K562 (cell line): ENCODE results near the gene PLXDC2. TPM values are rescaled to one million over a fixed set of nuclear protein-coding genes. Genes with fewer than 3 reads are reported as not detected.

Experiments used
- ATAC-seq: fragments of 200-7000 bp; cut with Tn5 transposase; 3 replicates; pipeline ENCODE4 v1.9.1; 2020; ENCODE audit warnings: moderate library complexity
- BruUV-seq: library from RNA; stranded (reverse); fragments of 400-500 nt; replicated peaks from 2 replicates; lab custom pipeline; 2021; lab: Mats Ljungman, UMichigan
- CTCF ChIA-PET: fragments of 300-600 bp; formaldehyde crosslinking; extraction: SDS; loops from one replicate; lab custom pipeline; 2021; ENCODE audit warnings: low intra/inter-chr PET ratio; lab: Yijun Ruan, JAX
- POLR2A ChIA-PET: fragments of 300-600, 350-650 bp; sonication (Branson Sonifier 250); formaldehyde crosslinking; extraction: SDS; loops from one replicate; lab custom pipeline; 2021; ENCODE audit warnings: antibody characterized with exemption, inconsistent platforms; lab: Yijun Ruan, JAX
- DNase-seq, 4 experiments: peaks; one replicate each; pipeline versions ENCODE4 v3.0.0 to v3.0.0-alpha.2; 2011 to 2018; ENCODE audit warnings: low spot score in 3 of 4, mixed read lengths in 3 of 4; ENCODE audit errors: extremely low read depth in 1 of 4
- FAIRE-seq: peaks from 2 replicates; lab custom pipeline; 2011; peaks lifted over from hg19 to GRCh38; lab: Jason Lieb, UNC
- H2AFZ ChIP-seq: 2 replicates; pipeline ENCODE4 v1.6.0; 2011; ENCODE audit warnings: low read depth, low read length, control low read depth, inconsistent platforms
- H3K27ac ChIP-seq: fragments of 200-600 bp; 3 replicates; pipeline ENCODE4 v1.8.0; 2011; ENCODE audit warnings: low read depth, mild to moderate bottlenecking, control low read depth, inconsistent platforms, low read length, moderate library complexity, mixed read lengths; ENCODE audit errors: extremely low read depth
- H3K27me3 ChIP-seq, 2 experiments: fragments of 300-600 bp in 1 of 2; 2 replicates in 1 of 2; 3 replicates in 1 of 2; pipeline versions ENCODE4 v1.6.0 to v1.8.0; 2011; ENCODE audit warnings: inconsistent platforms in 2 of 2, low read length in 2 of 2, mild to moderate bottlenecking in 1 of 2, mixed read lengths in 1 of 2, moderate library complexity in 1 of 2; ENCODE audit not compliant: control insufficient read depth in 2 of 2, insufficient read depth in 2 of 2
- H3K36me3 ChIP-seq: fragments of 300-600 bp; 3 replicates; pipeline ENCODE4 v1.8.0; 2011; ENCODE audit warnings: mild to moderate bottlenecking, low read length, inconsistent platforms; ENCODE audit not compliant: control insufficient read depth, insufficient read depth
- H3K4me1 ChIP-seq, 2 experiments: fragments of 200-600 bp in 1 of 2; replicated peaks in 1 of 2; 2 replicates in 1 of 2; 3 replicates in 1 of 2; pipeline versions ENCODE4 v1.5.1 to v1.8.0; 2011; ENCODE audit warnings: inconsistent platforms in 2 of 2, low read length in 2 of 2, mild to moderate bottlenecking in 1 of 2, mixed read lengths in 1 of 2, moderate library complexity in 1 of 2; ENCODE audit not compliant: control insufficient read depth in 2 of 2, insufficient read depth in 2 of 2
- H3K4me2 ChIP-seq: 2 replicates; pipeline ENCODE4 v1.6.1; 2011; ENCODE audit warnings: low read length, control low read depth, inconsistent platforms, mixed read lengths; ENCODE audit not compliant: insufficient read depth
- H3K4me3 ChIP-seq: fragments of 200-600 bp; sonication (generic), shearing (Covaris generic); 2 replicates; pipeline ENCODE4 v1.5.1; 2016; ENCODE audit warnings: control low read depth, inconsistent platforms
- H3K79me2 ChIP-seq: fragments of 200-600 bp; 3 replicates; pipeline ENCODE4 v1.8.0; 2011; ENCODE audit warnings: low read length, inconsistent platforms; ENCODE audit not compliant: control insufficient read depth, insufficient read depth
- H3K9ac ChIP-seq, 2 experiments: 2 replicates each; pipeline versions ENCODE4 v1.6.0 to v1.6.1; 2011; ENCODE audit warnings: low read depth in 2 of 2, low read length in 2 of 2, control low read depth in 1 of 2, inconsistent platforms in 1 of 2, mild to moderate bottlenecking in 1 of 2, mixed read lengths in 1 of 2; ENCODE audit not compliant: insufficient read depth in 1 of 2
- H3K9me1 ChIP-seq: one replicate; pipeline ENCODE4 v1.6.0; 2011; ENCODE audit warnings: inconsistent platforms, mild to moderate bottlenecking, low read length, moderate library complexity; ENCODE audit not compliant: control insufficient read depth, insufficient read depth
- H3K9me3 ChIP-seq: replicated peaks from 2 replicates; pipeline ENCODE4 v1.5.1; 2011; ENCODE audit warnings: low read depth, low read length, inconsistent platforms; ENCODE audit not compliant: control insufficient read depth, insufficient read depth
- H4K20me1 ChIP-seq: replicated peaks from 2 replicates; pipeline ENCODE4 v1.6.1; 2011; ENCODE audit warnings: low read length, inconsistent platforms, mixed read lengths; ENCODE audit not compliant: control insufficient read depth, insufficient read depth
- ARID2 ChIP-seq: fragments of 450-650 bp; IDR thresholded peaks from 2 replicates; pipeline ENCODE4 v1.6.1; 2017; ENCODE audit warnings: antibody characterized with exemption, mild to moderate bottlenecking
- BHLHE40 ChIP-seq: IDR thresholded peaks from 2 replicates; pipeline ENCODE4 v1.6.1; 2011; ENCODE audit warnings: low read length, improper control_type of control experiment
- CBFA2T3 ChIP-seq: fragments of 450-650 bp; IDR thresholded peaks from 2 replicates; pipeline ENCODE4 v1.6.1; 2017
- COPS2 ChIP-seq: fragments of 450-650 bp; conservative IDR thresholded peaks from 2 replicates; pipeline ENCODE4 v1.6.1; 2016; ENCODE audit warnings: mild to moderate bottlenecking, moderate library complexity
- CUX1 ChIP-seq: fragments of 200-800 bp; sonication (Bioruptor generic); IDR thresholded peaks from 2 replicates; pipeline ENCODE4 v1.6.1; 2016; ENCODE audit warnings: missing genetic modification characterization, missing compliant biosample characterization
- ETS2 ChIP-seq: IDR thresholded peaks from 2 replicates; pipeline ENCODE4 v1.6.1; 2016; ENCODE audit warnings: borderline replicate concordance, missing genetic modification characterization, mild to moderate bottlenecking, moderate library complexity, missing compliant biosample characterization; ENCODE audit not compliant: poor library complexity, severe bottlenecking
- FOXJ2 ChIP-seq: fragments of 200-800 bp; sonication (Bioruptor generic); IDR thresholded peaks from 2 replicates; pipeline ENCODE4 v1.6.1; 2016; ENCODE audit warnings: missing genetic modification characterization, missing compliant biosample characterization
- HES1 ChIP-seq: fragments of 450-650 bp; IDR thresholded peaks from 2 replicates; pipeline ENCODE4 v1.6.1; 2016; ENCODE audit warnings: low read depth, mild to moderate bottlenecking, moderate library complexity
- HNRNPL ChIP-seq: fragments of 200-400 bp; formaldehyde crosslinking; IDR thresholded peaks from 2 replicates; pipeline ENCODE4 v1.6.1; 2017; ENCODE audit warnings: low read depth, mild to moderate bottlenecking, low read length
- MAZ ChIP-seq, 2 experiments: fragments of 450-650 bp in 1 of 2; sonication (generic) in 1 of 2; formaldehyde crosslinking; IDR thresholded peaks in 1 of 2; conservative IDR thresholded peaks in 1 of 2; 2 replicates each; pipeline versions ENCODE4 v1.4.0 to v1.5.0; 2020; ENCODE audit warnings: mild to moderate bottlenecking in 1 of 2, missing genetic modification reagents in 1 of 2
- MTA3 ChIP-seq: fragments of 450-650 bp; formaldehyde crosslinking; IDR thresholded peaks from 2 replicates; pipeline ENCODE4 v1.6.1; 2017; ENCODE audit warnings: mild to moderate bottlenecking, borderline replicate concordance
- PHB ChIP-seq: fragments of 250-450 bp; sonication (Bioruptor Pico); IDR thresholded peaks from 2 replicates; pipeline ENCODE4 v1.5.0; 2021
- SOX6 ChIP-seq: fragments of 450-650 bp; IDR thresholded peaks from 2 replicates; pipeline ENCODE4 v1.6.1; 2014; ENCODE audit warnings: mild to moderate bottlenecking
- SRSF7 ChIP-seq: fragments of 200-400 bp; formaldehyde crosslinking; optimal IDR thresholded peaks from 2 replicates; pipeline ENCODE3; 2017; ENCODE audit warnings: mild to moderate bottlenecking, low read depth, low read length
- ZNF354B ChIP-seq: fragments of 250-450 bp; sonication (Bioruptor Pico); IDR thresholded peaks from 2 replicates; pipeline ENCODE4 v1.4.0; 2020
- ZNF408 ChIP-seq: fragments of 250-450 bp; sonication (Bioruptor Pico); IDR thresholded peaks from 2 replicates; pipeline ENCODE4 v1.4.0; 2020; ENCODE audit warnings: low read depth, mild to moderate bottlenecking, moderate library complexity
- ZNF644 ChIP-seq: fragments of 200-800 bp; sonication (Bioruptor generic); IDR thresholded peaks from 2 replicates; pipeline ENCODE4 v1.6.1; 2016; ENCODE audit warnings: low read depth, missing genetic modification characterization, missing compliant biosample characterization
- ZSCAN29 ChIP-seq: fragments of 450-650 bp; IDR thresholded peaks from 2 replicates; pipeline ENCODE4 v1.6.1; 2017
- WGBS: fragments of 100-300 bp; shearing (Covaris generic); methylation state at CpG from one replicate; pipeline ENCODE4 v1.1.6; 2016; ENCODE audit warnings: low coverage, mixed read lengths; ENCODE audit not compliant: insufficient coverage; ENCODE audit errors: missing lambda C conversion rate; 5-methylcytosine and 5-hydroxymethylcytosine counted together
- in situ Hi-C: fragments of 300-500 bp; cut with MboI; formaldehyde crosslinking; loops from 4 replicates; pipeline ENCODE4 v1.15.0; 2018; ENCODE audit warnings: inconsistent platforms, mixed read lengths
- intact Hi-C: fragments of 100-400 bp; cut with micrococcal nuclease; formaldehyde crosslinking; loops from 2 replicates; pipeline ENCODE4 v1.14.2; 2022
- polyA plus RNA-seq, 8 experiments: library from polyadenylated mRNA; depleted of rRNA in 4 of 8; stranded (reverse) in 5 of 8; unstranded in 3 of 8; fragments of >200 nt; fragmentation: Nextera tagmentation in 2 of 8; fragmentation: Illumina TruSeq in 1 of 8; extraction: Ambion mirVana in 2 of 8; extraction: Trizol in 1 of 8; gene quantifications; 2 replicates each; pipeline versions ENCODE4 v1.2.1 to v1.2.3, GENCODE V29; 2011 to 2014; ENCODE audit warnings: inconsistent platforms in 1 of 8, missing spikeins in 1 of 8
- total RNA-seq, 7 experiments: library from RNA; depleted of rRNA in 6 of 7; stranded (reverse); fragments of >200 nt in 6 of 7; fragmentation: Illumina TruSeq in 2 of 7; extraction: Trizol in 2 of 7; gene quantifications; 2 replicates each; pipeline versions ENCODE4 v1.2.1 to v1.2.3, GENCODE V29; 2011 to 2021; ENCODE audit warnings: low replicate concordance in 1 of 7

The PLXDC2 gene
- total and polyA plus RNA-seq, 9 of the 15 experiments (the other 6 are each of a cell fraction or from before 2014, with no cell fraction given) = 0.01 to 0.33 (median 0.10) TPM; not detected in 3

- no TSS peak for BruUV-seq
- POLR2A ChIA-PET = no interaction called here
- WGBS = 1% methylated on average over 5 of the region's 5 CpGs
These were observed 365.2 kb downstream of the PLXDC2 start for GRCh38 chr10:20181434-20181833.

DNA sequence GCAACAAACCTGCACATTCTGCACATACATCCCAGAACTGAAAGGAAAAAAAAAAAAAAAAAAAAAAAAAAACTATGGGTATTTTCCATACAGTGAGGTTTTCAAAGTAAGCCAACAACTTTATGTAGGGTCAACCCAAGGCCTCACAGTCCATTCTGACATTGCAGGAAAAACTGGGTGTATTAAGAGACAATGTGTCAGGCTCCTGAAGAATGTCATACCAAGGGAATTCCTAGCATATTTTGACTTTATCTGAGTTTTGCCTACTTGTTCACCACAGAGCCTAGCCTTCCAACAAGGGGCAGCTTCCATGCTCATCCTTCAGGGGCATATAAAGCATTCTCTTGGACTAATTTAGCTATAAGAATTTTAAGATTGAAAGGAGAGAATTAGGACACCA, 368.9 kb downstream of the PLXDC2 start:
- no peak for ATAC-seq
- FAIRE-seq = no peak
- no peak for TF ChIP-seq CUX1
- no peak for TF ChIP-seq MAZ (CRISPR knock-in tag; conservative IDR thresholded peaks at IDR 0.05 in 1 of 2, IDR thresholded peaks at IDR 0.05 in 1 of 2)
- no peak for TF ChIP-seq BHLHE40
- no peak for TF ChIP-seq SRSF7

More at GRCh38 chr10:20181434-20181833, 365.2 kb downstream of the PLXDC2 start:
- intact Hi-C loops = no loop called here
- H4K20me1 ChIP-seq = no peaks in the 10 kb centered on the region
- no peak overlapping the region for H2AFZ ChIP-seq
- DNase-seq (no peak), FAIRE-seq (no peak), ATAC-seq (no peak)
- H3K36me3 ChIP-seq = no peaks in the 10 kb centered on the region
- H3K9me3 ChIP-seq = no peaks in the 10 kb centered on the region; the same call in 1 of the 2 replicates
- TF ChIP-seq ZNF354B (CRISPR knock-in tag) (no peak), ETS2 (tag) (no peak), ZNF644 (tag) (no peak), PHB (CRISPR knock-in tag) (no peak), CBFA2T3 (no peak), ARID2 (no peak), SOX6 (no peak), ZNF408 (no peak), MTA3 (no peak), HES1 (no peak), FOXJ2 (tag) (no peak), ZSCAN29 (no peak), COPS2 (no peak), HNRNPL (no peak)
- CTCF ChIA-PET = no interaction called here
- no peaks in the 10 kb centered on the region for H3K4me1 ChIP-seq
- H3K79me2 ChIP-seq = no peaks in the 10 kb centered on the region
- no peak overlapping the region for H3K4me3 ChIP-seq
- H3K9me1 ChIP-seq = no peaks in the 10 kb centered on the region
- no peak overlapping the region for H3K9ac ChIP-seq
- H3K27ac ChIP-seq = no peak overlapping the region
- in situ Hi-C loops = no loop called here
- H3K4me2 ChIP-seq = no peak overlapping the region
- no peaks in the 10 kb centered on the region for H3K27me3 ChIP-seq

More for the DNA sequence above, 368.9 kb downstream of the PLXDC2 start:
- Histone ChIP-seq H2AFZ (no peak overlapping the region), H3K27me3 (no peaks in the 10 kb centered on the region), H3K79me2 (no peaks in the 10 kb centered on the region), H3K4me2 (no peak overlapping the region), H3K9me1 (no peaks in the 10 kb centered on the region), H3K27ac (no peak overlapping the region), H3K9ac (no peak overlapping the region), H3K4me3 (no peak overlapping the region), H3K4me1 (no peaks in the 10 kb centered on the region), H3K9me3 (no peaks in the 10 kb centered on the region), H3K36me3 (no peaks in the 10 kb centered on the region), H4K20me1 (no peaks in the 10 kb centered on the region)
- intact Hi-C loops (no loop called here), in situ Hi-C loops (no loop called here)
- POLR2A ChIA-PET = no interaction called here
- CTCF ChIA-PET = no interaction called here
- BruUV-seq = no TSS peak
- no peak for DNase-seq
